HG02870 (cell line): ENCODE data around the gene FBXO24.

ENCODE experiments used
- ATAC-seq: cut with Tn5 transposase; IDR thresholded peaks from one replicate; pipeline ENCODE4 v1.9.1; 2021; ENCODE audit warnings: mild to moderate bottlenecking, moderate library complexity; ENCODE audit not compliant: unreplicated experiment

The FBXO24 gene

GRCh38 chr7:100573691-100574361 is 12.3 kb upstream of the FBXO24 start, which contains the start of gene SAP25:
Gene SAP25 (minus strand): TSS chr7:100573900. CDS start chr7:100573742, 158 bp downstream.
- ATAC-seq: no peak

DNA sequence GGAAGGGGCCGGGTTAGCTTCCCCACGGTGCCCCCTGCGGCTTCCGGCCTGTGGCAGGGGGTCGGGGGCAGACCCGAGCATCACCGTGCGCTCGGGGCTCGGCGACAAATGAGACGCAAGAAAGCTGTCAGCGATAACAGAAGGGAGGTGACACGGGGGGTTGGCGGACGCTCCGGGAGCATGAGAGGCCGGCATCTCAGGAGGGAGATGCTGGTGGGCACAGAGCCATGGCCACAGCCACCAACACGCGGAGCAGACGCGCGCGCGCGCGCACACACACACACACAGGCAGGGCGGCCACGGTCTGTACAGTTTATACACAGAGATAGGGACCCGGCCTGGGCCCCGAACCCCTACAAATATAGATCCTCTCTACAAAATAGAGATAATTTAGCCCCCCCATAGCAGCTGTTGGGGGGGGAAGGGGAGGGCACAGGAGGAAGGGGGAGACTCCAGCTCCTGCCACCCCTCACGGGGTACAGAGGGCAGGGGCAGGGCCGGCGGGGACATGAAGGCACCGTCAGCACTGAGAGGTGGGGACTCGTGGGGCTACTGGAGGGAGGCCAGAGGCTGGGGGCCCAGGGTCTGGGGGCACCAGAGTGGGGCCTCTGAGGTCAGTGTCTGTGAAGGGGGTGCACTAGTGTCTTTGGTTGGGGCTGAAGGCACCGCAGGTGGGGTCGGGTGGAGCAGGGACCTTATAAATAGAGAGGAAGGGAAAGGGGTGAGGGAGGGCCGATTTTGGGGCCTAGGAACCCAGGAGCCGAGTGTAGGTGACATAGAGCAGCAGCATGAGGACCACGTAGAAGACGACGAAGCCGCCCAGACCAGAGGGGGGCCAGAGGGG is 11.5 kb upstream of the FBXO24 start:
- ATAC-seq: no peak

GRCh38 chr7:100575206-100575631 is 10.9 kb upstream of the FBXO24 start:
- no peak for ATAC-seq

- no peak for ATAC-seq
These were observed 10.3 kb upstream of the FBXO24 start for GRCh38 chr7:100575746-100576383.

- ATAC-seq: no peak
These were observed 9.6 kb upstream of the FBXO24 start for GRCh38 chr7:100576384-100576993.

DNA sequence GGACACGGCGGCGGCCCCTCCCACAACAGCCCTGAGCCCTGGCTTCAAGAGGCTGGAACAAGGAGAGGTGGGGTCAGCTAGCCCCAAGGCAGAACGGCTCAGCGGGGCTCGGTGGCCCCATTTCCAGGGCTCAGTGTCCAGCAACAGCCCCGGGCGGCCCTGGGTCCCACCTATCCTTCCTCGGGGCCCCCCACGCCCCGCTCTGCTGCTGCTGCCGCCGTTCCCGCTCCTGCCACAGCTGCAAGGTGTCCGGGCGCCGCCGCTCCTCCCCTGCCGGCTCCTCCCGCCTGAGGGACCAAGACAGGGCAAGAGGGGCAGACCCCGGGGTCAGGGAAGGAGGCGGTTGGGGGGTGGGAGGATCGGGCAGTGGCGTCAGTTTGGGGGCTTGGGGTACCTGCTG is 9.0 kb upstream of the FBXO24 start:
- no peak for ATAC-seq

- no peak for ATAC-seq
These were observed 8.6 kb upstream of the FBXO24 start for GRCh38 chr7:100577507-100577906.

DNA sequence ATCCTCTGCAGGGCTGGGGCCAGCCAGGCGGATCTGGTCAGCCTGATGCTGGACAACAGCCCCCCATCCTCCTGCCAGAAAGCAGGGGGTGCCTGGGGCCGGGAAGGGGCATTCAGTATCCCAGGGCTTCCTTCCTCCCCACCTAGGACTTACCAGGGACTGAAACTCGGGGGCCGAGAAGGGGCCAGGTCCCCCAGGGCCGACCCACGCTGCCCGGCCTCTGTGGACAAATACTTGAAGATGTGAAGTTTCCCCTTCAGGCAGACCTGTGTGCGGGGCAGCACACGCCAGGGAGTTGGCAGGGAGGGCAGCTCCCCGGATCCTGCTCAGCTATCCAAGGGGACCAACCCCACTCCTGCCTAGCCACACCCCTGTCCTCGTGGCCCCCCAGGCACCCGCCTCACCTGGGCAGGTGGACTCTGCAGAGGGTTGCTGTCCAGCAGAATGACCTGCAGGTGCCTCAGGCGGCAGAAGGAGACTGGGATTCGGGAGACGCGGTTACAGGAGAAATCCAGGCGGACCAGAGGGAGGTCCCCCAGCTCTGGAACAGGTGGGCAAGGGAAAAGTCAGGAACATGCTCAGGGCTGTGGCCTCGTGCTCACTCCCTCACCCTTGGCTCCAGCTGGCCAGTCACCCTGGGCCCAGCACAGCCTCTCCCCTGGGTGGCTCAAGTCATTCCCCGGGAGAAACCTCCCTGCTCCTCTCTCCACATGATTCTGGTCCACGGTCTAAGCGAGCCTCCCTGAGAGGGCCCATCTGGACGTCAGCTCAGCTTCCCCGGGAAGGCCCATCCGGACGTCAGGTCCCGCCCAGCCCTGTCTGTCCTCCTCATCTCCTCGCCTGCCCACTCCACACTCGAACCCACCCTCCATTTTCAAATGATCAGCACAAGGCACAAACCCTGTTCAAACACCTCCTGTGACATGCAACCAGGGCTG is 7.6 kb upstream of the FBXO24 start:
- no peak for ATAC-seq

GRCh38 chr7:100580466-100581283 is 5.5 kb upstream of the FBXO24 start:
- no peak for ATAC-seq

- no peak for ATAC-seq
These were observed 4.0 kb upstream of the FBXO24 start for GRCh38 chr7:100582041-100582579.

DNA sequence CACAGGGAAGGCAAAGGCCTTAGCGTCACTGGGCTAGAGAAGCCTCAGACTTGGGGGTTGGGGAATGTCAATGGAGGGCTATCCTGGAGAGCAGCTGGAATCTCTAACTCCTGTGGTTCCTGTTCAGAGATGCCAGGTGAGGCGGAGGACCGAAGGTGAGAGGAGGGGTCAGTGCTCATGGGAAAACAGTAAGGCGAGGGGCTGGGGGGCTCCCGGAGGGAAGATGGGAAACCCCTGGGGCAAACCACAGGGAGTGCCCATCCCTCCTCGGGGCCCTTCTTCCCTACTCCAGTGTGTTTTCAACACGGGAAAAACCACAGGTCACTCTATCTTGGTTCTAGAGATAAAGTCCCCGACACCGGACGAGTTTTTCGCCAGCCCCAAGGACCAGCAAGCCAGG is 3.5 kb upstream of the FBXO24 start:
- ATAC-seq: no peak

- ATAC-seq: no peak
These were observed 2.7 kb upstream of the FBXO24 start for GRCh38 chr7:100583132-100584053.

- ATAC-seq: no peak
These were observed 2.0 kb upstream of the FBXO24 start for GRCh38 chr7:100584054-100584682.

- ATAC-seq: no peak
These were observed 1.2 kb upstream of the FBXO24 start for GRCh38 chr7:100584683-100585510.

DNA sequence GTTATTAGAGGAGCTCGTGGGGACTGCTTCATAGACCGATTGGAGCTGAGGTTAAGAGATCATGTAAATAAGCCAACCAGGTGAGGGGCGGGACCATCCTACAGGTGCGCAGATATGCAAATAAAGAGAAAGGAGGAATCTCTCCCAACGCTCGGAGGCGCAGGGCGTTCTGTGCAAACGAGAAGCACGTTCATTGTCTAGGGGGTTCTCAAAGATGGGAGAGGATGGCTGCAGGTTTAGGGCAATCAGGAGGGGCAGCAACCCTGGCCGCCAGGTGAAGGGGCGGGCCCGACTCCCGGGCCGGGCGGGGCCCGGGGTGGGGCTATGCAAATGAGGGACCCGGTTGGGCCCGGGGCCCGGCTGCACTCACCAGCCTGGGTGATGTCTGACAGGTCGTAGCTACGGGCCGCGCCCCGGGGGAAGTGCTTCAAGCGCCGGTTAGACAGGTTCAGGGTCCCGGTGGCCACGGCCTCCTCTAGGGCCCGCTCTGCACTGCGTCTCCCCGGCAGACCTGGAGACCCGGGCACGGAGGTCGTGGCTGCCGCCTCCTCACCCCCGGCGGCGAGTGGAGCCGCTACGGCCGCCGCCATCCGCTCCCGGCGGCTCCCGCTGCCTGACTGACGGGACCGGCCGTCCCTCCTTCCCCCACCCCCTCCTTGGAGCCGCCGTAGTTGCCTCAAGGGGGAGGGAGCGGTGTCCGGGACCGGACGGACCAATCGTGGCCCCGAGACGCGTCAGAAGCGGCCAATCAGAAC is 440 bp upstream of the FBXO24 start, which contains the start of gene LRCH4:
Gene LRCH4 (minus strand): TSS at position 619 of the 755 bp plus-strand sequence. CDS start 29 bp downstream, at position 590.
- peak; percentile 14 for ATAC-seq

DNA sequence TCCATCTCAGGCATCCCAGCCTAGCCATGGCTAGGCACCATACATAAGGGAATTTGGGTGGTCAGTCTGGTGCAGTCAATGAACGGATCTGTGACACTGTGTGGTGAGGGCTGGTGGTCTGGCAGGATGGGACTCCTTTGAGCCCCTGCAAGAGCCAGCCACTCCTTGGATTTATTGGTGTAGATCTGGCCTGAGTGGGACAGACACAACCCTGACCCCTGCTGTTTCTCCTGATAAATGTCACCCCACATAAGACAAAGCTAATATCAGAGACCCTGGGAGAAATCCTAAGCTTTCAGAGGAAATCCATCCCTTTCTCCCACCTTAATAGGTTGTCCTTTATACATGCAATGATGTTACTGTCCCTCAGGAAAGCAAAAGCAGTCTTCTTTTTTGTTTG is 2.3 kb downstream of the FBXO24 start:
- ATAC-seq: no peak
